ENCODE measurements around the gene VIL1.

Gene VIL1

DNA sequence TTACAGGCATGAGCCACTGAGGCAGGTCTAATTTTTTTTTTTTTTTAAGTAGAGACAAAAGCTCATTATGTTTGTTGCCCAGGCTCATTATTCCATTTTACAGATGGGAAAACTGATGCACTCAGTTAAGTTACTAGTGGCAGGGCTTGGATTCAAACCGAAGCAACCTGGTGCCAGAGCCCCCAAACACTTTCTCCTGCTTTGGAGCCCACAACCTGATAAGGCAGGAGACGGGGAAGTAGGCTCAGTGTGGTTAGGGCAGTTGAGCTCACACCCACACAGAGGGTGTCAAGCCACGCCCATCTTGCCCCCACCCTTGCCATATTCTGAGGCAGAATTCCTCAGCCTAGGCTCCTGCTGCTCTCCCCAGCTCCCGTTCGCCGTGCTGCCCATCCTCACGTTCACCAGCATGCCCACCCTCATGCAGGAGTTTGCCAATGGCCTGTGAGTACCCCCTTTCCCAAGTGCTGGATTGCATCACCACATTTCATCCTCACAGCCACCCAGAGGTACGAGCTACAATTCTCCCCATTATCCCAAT lies 25.1 kb upstream of the VIL1 start:
- H3K4me3 ChIP-seq (ENCODE audit: low read length) = no peak overlapping the region
- DNase-seq (ENCODE audit: low read depth, low spot score) = no peak

DNA sequence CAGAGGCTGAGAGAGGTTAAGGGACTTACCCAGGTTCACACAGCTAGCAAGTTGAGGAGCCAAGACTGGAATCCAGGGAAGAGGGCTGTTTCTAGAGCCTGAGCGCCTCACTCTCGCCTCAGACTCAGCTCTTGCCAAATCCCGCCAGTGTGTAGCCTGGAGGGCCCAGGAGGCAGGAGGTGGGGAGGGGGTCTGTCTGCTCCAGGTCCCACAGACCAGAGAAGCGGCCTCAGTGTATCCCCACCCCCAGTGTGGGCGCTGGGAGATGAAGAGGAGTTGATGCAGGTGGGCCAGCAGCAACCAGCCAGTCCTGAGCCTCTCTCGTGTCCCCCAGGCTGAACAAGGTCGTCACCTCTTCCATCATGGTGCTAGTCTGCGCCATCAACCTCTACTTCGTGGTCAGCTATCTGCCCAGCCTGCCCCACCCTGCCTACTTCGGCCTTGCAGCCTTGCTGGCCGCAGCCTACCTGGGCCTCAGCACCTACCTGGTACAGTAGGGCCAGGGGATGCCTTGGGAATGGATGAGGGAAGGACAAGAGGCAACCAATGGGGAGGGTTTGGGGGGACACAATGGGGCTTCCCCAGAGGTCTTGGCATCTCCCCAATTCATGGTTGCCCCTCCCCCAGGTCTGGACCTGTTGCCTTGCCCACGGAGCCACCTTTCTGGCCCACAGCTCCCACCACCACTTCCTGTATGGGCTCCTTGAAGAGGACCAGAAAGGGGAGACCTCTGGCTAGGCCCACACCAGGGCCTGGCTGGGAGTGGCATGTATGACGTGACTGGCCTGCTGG lies 24.4 kb upstream of the VIL1 start:
- no peak overlapping the region for H3K4me3 ChIP-seq (ENCODE audit: low read length)
- DNase-seq (ENCODE audit: low read depth, low spot score) = no peak

DNA sequence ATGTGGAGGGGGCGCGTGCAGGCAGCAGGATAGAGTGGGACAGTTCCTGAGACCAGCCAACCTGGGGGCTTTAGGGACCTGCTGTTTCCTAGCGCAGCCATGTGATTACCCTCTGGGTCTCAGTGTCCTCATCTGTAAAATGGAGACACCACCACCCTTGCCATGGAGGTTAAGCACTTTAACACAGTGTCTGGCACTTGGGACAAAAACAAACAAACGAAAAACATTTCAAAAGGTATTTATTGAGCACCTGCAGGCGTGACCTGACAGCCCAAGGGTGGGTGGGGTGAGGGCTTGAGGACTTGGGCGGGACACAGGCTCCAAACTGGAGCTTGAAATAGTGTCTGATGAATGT lies 23.9 kb upstream of the VIL1 start:
- H3K4me3 ChIP-seq (ENCODE audit: low read length) = no peak overlapping the region
- DNase-seq (ENCODE audit: low read depth, low spot score) = no peak

DNA sequence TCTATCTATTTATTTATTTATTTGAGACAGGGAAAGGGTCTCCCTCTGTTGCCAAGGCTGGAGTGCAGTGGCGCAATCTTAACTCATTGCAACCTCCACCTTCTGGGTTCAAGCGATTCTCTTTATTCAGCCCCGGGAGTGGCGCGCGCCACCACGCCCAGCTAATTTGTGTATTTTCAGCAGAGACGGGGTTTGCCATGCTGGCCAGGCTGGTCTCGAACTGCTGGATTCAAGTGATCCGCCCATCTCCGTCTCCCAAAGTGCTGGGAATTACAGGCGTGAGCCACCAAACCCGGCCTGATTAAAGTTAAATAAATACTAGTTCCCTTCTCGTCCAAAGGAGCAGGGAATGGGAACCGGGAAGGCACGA lies 23.5 kb upstream of the VIL1 start:
- H3K4me3 ChIP-seq (ENCODE audit: low read length) = peak overlapping the region; percentile 72

DNA sequence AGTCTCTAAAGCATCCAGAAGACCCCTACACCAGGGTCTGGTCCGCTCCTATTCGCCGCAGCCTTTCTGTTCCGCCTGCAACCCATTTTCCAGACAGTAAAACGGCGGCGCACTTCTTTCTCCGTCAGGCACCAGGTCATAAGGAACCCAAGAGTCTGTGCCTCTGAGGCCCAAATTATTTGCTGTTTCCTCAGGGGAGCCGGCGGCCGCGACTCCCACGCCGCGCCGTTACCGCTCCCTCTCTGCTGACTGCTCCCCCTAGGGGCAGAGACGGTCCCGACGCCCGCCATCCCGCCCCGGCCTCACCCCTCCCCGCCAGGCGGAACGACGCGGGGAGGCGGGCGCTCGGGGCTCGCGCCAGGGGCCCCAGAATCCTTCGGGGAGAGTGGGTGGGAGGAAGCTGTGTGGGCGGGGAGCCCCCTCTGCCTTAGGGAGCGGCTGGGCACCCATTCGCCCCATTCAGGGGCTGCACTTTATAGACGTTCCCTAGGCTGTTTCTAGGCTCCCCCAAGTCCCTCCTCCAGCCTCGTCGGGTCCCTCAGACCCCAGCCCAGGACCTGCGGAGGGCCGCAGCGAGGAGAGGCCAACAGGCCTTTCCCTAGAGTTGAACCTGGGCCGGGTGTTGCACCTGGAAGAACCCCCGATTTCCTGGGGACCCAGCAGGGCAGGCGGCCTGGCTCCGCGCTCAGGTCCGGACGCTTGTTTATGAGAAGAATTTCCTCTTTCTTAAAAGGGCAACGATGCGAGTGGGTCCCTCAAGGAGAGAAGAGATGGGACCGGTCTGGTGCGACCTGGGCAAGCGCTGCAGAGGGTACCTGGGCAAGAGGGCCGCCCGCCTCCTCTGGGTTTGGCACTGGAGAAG lies 22.9 kb upstream of the VIL1 start:
- DNase-seq (ENCODE audit: low read depth, low spot score) = peak; percentile 96
- peak overlapping the region; percentile 72 for H3K4me3 ChIP-seq (ENCODE audit: low read length)

More for the DNA sequence above, 23.5 kb upstream of the VIL1 start:
- DNase-seq (ENCODE audit: low read depth, low spot score) = no peak

DNA sequence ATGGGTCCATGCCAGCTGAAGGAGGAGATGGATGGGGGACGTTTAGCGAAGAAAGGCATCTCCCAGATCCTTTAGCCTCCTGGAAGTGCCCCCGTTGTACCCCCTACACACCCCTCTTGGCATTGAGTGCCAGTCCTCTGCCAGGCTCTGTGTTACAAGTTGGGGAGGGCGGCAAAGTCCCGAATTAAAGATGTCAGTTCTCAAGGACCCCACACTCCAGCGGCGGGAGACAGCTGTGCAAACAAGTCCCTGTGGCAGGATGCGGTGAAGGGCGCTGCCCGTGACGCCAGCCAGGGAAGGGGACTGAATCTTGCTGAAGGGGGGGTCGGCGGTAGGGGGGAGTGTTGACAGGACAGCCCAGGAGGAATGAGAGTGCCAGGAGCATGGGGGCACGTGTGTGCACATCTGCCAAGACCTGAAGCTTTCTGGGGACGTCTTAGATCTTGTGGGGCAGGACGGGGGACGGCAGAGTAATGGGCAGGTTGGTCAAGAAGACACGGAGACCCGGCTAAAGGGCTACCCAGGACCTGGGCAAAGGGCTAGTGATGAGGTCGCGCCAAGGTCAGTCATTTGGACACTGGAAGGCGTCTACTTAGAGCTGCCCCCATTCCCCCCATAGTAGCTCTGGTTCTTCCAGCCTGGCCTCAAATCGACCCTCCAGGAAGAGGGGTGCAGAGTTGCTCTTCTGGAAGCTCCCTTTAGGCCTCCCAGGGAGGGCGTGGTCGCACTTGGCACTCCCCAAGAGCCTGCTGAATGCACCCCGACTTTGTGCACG lies 22.0 kb upstream of the VIL1 start:
- peak; percentile 86 for DNase-seq (ENCODE audit: low read depth, low spot score)
- peak overlapping the region; percentile 72 for H3K4me3 ChIP-seq (ENCODE audit: low read length)

DNA sequence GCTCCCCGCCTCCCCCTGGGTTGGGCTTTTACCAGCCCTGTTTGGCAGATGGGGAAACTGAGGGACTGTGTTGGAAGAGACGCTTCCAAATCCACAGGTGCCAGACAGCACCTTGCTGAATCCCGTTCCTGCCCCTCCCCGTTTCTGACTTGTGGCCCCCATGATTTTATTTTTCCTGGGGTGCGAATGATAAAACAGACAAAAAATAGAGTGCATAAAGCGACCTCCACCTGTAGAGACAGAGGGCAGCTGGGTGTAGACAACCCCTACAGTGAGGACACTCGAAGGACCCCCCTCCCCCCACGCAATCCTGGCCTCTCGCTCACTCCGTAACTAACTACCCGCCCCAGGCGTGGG lies 21.5 kb upstream of the VIL1 start:
- H3K4me3 ChIP-seq (ENCODE audit: low read length) = peak overlapping the region; percentile 72
- DNase-seq (ENCODE audit: low read depth, low spot score) = no peak

DNA sequence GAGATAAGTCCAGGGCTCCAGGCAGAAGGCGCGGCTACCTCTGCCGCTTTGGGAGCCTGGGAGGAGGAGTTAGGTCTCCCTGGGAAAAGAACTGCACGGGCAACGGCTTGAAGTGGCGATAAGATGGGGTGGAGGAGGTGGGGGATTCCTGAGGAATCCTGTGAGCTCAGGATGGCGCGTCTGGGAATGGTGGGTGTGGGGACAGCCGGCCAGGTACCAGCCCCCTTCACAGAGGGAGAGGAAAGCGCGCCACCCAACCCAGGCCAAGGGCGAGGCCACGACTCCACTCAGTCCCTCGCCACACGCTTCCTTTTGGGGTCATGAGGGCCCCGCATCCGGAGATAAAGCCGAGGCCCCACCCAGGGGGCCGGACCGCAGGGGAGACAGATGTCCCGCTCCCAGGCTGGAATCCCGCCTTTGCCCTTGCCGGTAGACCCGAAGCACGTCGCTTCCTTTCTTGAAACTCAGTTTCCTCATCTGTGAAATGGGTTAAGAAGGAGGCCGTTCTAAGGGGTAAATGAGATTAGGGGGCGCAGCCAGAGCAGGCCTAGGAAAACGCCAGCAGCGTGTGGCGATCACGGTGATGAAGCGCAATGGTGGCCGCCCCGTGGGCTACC lies 21.0 kb upstream of the VIL1 start:
- peak overlapping the region; percentile 72 for H3K4me3 ChIP-seq (ENCODE audit: low read length)
- DNase-seq (ENCODE audit: low read depth, low spot score) = peak; percentile 74

DNA sequence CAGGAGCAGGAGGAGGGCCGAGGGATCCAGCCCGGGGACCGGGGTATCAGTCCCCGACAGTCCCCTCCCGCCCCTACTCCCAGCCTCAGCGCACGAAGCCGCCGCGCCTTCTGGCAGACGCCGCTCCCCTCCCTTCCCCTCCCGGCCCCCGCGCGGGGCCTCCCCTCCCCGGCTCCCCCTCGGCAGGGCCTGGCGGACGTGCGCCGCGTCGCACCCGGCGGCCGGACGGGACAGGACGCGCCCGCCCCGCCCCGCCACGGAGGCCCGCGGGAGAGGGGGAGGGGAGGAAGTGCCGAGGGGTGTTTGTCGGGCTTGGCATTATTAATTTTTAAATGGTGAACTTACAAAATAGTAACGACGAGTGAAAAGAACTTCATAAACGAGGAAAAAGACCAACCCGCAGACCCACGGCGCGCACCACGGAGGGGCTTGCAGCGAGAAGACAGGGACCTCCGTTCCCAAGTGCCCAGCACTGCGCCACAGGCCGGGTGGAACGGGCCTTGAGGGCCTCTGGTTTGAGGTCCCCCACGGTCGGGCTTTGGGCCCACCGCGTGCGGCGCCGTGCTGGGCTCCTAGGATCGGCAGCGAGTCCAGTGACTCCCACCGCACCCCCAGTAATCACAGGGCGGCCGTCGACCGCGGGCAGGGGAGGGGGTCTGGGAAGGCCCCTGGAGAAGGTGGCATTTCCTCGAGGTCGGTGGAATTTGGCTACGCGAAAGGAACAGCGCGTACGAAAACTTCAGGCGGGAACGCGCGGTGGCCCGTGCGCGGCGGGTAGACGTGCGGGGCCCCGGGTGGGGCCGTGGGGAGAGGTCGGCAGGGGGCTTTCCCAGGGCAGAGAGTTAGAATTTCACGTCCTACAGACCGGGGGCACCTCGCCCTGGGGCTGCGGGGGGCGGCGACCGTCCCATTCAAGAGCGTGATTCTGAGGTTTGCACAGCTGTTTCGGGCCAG lies 20.2 kb upstream of the VIL1 start:
- peak overlapping the region; percentile 72 for H3K4me3 ChIP-seq (ENCODE audit: low read length)
- no peak for DNase-seq (ENCODE audit: low read depth, low spot score)

DNA sequence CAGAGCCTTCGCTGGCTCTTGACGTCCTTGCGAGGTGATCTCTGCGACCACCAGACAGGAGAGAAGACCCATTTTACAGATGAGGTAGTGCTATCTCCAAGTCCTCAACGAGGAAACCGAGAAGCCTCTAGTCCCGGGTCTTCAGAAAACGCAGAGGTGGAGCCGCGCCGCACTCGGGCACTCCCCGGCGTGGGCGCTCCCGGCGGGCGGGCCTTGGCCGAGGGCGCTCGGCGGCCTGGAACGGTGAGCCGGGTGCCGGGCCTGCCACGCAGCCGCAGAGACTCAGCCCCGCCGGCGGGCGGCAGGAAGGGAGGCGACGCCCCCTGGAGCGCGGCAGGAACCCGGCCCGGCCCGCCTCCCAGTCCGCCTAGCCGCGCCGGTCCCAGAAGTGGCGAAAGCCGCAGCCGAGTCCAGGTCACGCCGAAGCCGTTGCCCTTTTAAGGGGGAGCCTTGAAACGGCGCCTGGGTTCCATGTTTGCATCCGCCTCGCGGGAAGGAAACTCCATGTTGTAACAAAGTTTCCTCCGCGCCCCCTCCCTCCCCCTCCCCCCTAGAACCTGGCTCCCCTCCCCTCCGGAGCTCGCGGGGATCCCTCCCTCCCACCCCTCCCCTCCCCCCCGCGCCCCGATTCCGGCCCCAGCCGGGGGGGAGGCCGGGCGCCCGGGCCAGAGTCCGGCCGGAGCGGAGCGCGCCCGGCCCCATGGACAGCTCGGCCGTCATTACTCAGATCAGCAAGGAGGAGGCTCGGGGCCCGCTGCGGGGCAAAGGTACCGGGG lies 19.3 kb upstream of the VIL1 start, which contains the start of gene CTDSP1:
CTDSP1 (plus strand) TSS at position 478 of the 776 bp plus-strand sequence; CDS start at position 701, 223 bp downstream.
- DNase-seq (ENCODE audit: low read depth, low spot score) = peak; percentile 94

DNA sequence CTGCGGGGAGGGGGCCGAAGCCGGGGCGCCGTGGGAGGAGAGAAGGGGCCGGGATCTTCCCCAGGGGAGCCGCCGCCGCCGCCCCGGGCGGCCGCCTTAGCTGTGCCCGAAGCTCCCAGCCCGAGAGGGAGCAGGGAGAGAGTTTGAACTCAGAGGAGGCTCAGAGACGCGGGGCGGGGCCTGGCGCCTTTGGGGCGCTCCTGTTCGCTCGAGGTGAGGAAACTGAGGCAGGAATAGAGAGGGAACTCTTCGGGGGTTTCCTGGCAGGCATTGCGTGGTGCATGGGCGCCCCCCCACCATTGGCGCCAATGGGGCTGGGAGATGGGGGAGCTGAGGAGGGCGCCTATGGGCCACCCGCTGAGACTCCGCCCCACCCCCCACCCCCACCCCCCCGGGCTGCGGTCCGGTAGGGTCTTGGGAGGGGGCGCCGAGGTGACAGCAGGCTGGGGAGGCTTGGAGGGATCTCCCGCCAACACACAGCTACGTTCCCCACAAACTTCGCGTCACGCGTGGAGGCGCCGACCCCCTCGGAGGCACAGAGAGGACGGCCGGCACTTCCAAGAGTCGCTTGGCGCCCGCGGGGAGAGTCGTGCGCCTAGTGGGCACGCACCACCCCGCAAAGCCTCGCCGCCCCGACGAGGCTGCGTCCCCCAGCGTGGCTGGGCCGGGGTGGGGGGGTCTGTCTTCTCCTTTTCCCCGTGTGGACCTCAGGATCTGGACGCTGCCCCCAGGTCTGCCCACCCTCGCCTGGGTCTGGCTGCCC lies 18.6 kb upstream of the VIL1 start:
- DNase-seq (ENCODE audit: low read depth, low spot score) = no peak

More for the DNA sequence above, 19.3 kb upstream of the VIL1 start, which contains the start of gene CTDSP1:
- H3K4me3 ChIP-seq (ENCODE audit: low read length) = peak within 1 kb of the TSS; percentile 70

DNA sequence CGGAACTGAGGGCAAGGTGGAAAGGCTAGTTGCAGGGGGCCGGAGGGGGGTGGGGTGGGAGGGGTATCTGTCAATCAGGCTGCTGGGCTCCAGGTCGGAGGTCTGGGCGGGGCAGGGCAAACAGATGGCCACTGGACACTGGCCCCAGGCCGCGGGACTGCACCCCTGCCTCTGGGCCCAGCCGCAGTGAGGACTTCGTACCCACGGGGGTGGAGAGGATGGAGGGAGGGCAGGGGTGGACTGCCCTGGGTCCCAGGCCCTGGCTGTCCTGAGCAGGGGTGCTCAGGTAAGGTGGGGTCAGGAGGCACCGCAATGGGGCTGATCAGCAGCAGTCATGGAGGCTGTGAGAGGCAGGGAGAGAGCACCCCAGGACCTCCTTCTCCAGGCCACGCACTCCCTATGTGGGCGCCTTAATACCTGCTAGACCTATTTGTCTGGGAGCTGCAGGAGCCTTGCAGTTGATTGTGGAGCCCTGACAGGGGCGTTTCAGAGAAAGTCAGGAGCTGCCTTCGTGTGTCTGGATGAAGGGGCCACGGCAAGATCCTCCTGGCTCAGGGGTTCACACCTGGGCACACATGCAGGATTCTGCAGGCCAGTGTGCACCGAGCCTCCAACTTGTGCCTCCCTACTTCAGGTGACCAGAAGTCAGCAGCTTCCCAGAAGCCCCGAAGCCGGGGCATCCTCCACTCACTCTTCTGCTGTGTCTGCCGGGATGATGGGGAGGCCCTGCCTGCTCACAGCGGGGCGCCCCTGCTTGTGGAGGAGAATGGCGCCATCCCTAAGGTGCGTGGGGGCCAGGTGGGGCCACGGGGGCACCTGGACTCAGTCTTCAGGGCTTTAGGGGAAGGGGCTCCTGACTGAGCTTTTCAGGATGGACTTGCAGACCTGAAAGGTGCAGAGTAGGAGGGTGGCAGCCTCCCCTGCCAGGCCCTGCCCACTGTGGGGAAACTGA lies 17.7 kb upstream of the VIL1 start:
- no peak for DNase-seq (ENCODE audit: low read depth, low spot score)
- peak overlapping the region; percentile 70; the same call in 1 of the 2 replicates for H3K4me3 ChIP-seq (ENCODE audit: low read length)

More for the DNA sequence above, 18.6 kb upstream of the VIL1 start:
- H3K4me3 ChIP-seq (ENCODE audit: low read length) = peak overlapping the region; percentile 70

DNA sequence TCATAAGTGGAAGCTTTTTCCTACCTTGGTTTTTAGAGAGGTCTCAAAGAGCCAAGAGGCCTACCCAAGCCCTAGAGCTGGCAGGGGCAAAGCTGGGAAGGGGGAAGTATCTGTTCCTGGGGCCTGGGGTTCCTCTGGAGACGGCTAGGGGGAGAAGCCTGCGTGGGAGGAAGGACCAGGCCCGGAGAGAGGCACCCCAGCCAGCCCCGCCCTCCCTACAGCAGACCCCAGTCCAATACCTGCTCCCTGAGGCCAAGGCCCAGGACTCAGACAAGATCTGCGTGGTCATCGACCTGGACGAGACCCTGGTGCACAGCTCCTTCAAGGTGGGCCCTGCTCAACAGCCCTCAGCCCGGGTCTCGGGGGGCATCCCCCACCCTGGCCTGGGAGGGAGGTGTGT lies 17.0 kb upstream of the VIL1 start:
- no peak overlapping the region for H3K4me3 ChIP-seq (ENCODE audit: low read length)
- no peak for DNase-seq (ENCODE audit: low read depth, low spot score)

DNA sequence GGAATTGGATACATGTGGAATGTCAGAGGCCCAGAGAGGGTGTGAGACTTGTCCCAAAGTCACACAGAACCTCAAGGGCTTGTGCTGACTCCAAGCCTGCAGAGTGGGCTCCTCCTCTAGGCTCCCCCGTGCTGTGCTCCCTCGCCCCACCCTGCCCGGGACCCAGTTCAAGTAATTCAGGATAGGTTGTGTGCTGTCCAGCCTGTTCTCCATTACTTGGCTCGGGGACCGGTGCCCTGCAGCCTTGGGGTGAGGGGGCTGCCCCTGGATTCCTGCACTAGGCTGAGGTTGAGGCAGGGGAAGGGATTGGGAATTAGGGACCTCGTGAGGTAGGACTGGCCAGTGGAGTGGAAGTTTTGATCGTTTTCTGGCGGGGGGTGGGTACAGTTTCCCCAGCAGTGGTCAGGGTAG lies 16.4 kb upstream of the VIL1 start:
- DNase-seq (ENCODE audit: low read depth, low spot score) = no peak
- no peak overlapping the region for H3K4me3 ChIP-seq (ENCODE audit: low read length)

DNA sequence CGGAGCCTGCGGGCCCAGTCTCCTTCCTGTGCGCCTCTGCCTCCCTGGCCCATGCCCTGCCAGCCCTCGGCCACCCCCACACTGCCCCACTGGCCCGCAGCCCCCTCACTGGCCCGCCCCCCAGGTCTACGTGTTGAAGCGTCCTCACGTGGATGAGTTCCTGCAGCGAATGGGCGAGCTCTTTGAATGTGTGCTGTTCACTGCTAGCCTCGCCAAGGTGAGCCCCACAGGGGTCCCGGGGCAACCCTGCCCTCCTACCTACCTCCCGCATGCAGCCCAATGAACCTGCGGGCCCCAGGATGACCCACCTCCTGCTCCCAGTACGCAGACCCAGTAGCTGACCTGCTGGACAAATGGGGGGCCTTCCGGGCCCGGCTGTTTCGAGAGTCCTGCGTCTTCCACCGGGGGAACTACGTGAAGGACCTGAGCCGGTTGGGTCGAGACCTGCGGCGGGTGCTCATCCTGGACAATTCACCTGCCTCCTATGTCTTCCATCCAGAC lies 16.0 kb upstream of the VIL1 start:
- H3K4me3 ChIP-seq (ENCODE audit: low read length) = no peak overlapping the region
- DNase-seq (ENCODE audit: low read depth, low spot score) = no peak
